DOHH2 (cell line): Measurements from ENCODE around the gene WDR27.

Source experiments
- H3F3A ChIP-seq: fragments of 200-600 bp; sonication (generic), shearing (Covaris generic); 2 replicates; pipeline ENCODE4 v1.6.0; 2016; ENCODE audit warnings: antibody characterized with exemption, mild to moderate bottlenecking; ENCODE audit not compliant: control insufficient read depth, insufficient read depth
- H3K27ac ChIP-seq: fragments of 200-600 bp; sonication (generic); 2 replicates; pipeline ENCODE4 v1.5.1; 2014; ENCODE audit warnings: low read depth, mild to moderate bottlenecking, low read length, moderate library complexity
- H3K27me3 ChIP-seq: fragments of 200-600 bp; sonication (generic); 2 replicates; pipeline ENCODE4 v1.6.1; 2014; ENCODE audit warnings: mild to moderate bottlenecking, low read length, mixed read lengths; ENCODE audit not compliant: control insufficient read depth
- H3K36me3 ChIP-seq: fragments of 200-600 bp; sonication (generic); 2 replicates; pipeline ENCODE4 v1.6.1; 2014; ENCODE audit warnings: mild to moderate bottlenecking, low read length, moderate library complexity, mixed read lengths; ENCODE audit not compliant: control insufficient read depth
- H3K4me1 ChIP-seq: fragments of 200-600 bp; sonication (generic); 2 replicates; pipeline ENCODE4 v1.6.1; 2014; ENCODE audit warnings: mild to moderate bottlenecking, low read length, mixed read lengths; ENCODE audit not compliant: control insufficient read depth
- H3K4me2 ChIP-seq: fragments of 200-600 bp; sonication (generic); 2 replicates; pipeline ENCODE4 v1.6.0; 2014; ENCODE audit warnings: mild to moderate bottlenecking, low read length, moderate library complexity
- H3K4me3 ChIP-seq: fragments of 200-600 bp; sonication (generic); 2 replicates; pipeline ENCODE4 v1.5.1; 2014; ENCODE audit warnings: mild to moderate bottlenecking, low read length, mixed read lengths
- H3K79me2 ChIP-seq: fragments of 200-600 bp; sonication (generic); 2 replicates; pipeline ENCODE4 v1.6.1; 2014; ENCODE audit warnings: mild to moderate bottlenecking, low read length, mixed read lengths; ENCODE audit not compliant: control insufficient read depth
- H3K9me2 ChIP-seq: fragments of 200-600 bp; sonication (generic); replicated peaks from 2 replicates; pipeline ENCODE4 v1.6.1; 2014; ENCODE audit warnings: mild to moderate bottlenecking, low read length, mixed read lengths; ENCODE audit not compliant: control insufficient read depth
- H3K9me3 ChIP-seq: fragments of 200-600 bp; sonication (generic); 2 replicates; pipeline ENCODE4 v1.6.1; 2014; ENCODE audit warnings: antibody characterized with exemption, low read length, mixed read lengths; ENCODE audit not compliant: control insufficient read depth, insufficient read depth
- H4K20me1 ChIP-seq: fragments of 200-600 bp; sonication (generic); 2 replicates; pipeline ENCODE4 v1.6.0; 2014; ENCODE audit warnings: low read depth, mild to moderate bottlenecking, antibody characterized with exemption, low read length, moderate library complexity; ENCODE audit not compliant: control insufficient read depth, insufficient read depth
- CTCF ChIP-seq: fragments of 200-600 bp; sonication (generic); IDR thresholded peaks from one replicate; pipeline ENCODE4 v1.5.1; 2014; ENCODE audit warnings: antibody characterized with exemption, mild to moderate bottlenecking, low read depth, low read length; ENCODE audit not compliant: poor library complexity, severe bottlenecking
- EZH2phosphoT487 ChIP-seq: fragments of 200-600 bp; sonication (generic); IDR thresholded peaks from 2 replicates; pipeline ENCODE4 v1.6.1; 2017; ENCODE audit warnings: borderline replicate concordance, mild to moderate bottlenecking, antibody characterized with exemption, low read length, moderate library complexity, mixed read lengths

Gene WDR27

GRCh38 chr6:169627736-169628607 lies 73.9 kb downstream of the WDR27 start:
- Histone ChIP-seq H4K20me1 (no peaks in the 10 kb centered on the region), H3K27me3 (no peaks in the 10 kb centered on the region), H3K36me3 (peaks cover 5% of the 10 kb centered on the region), H3K27ac (no peak overlapping the region), H3K4me2 (no peak overlapping the region), H3K9me3 (no peaks in the 10 kb centered on the region), H3K9me2 (no peaks in the 10 kb centered on the region), H3K4me3 (no peak overlapping the region), H3F3A (no peaks in the 10 kb centered on the region), H3K4me1 (no peaks in the 10 kb centered on the region), H3K79me2 (no peaks in the 10 kb centered on the region)
- TF ChIP-seq CTCF (no peak), EZH2phosphoT487 (no peak)

- Histone ChIP-seq H3K36me3 (peaks cover 5% of the 10 kb centered on the region), H3K4me1 (no peaks in the 10 kb centered on the region), H3K27ac (no peak overlapping the region), H4K20me1 (no peaks in the 10 kb centered on the region), H3K79me2 (no peaks in the 10 kb centered on the region), H3K27me3 (no peaks in the 10 kb centered on the region), H3K4me3 (no peak overlapping the region), H3K4me2 (no peak overlapping the region), H3K9me2 (no peaks in the 10 kb centered on the region), H3F3A (no peaks in the 10 kb centered on the region), H3K9me3 (peaks cover under 1% of the 10 kb centered on the region; the same call in 1 of the 2 replicates)
- TF ChIP-seq CTCF (no peak), EZH2phosphoT487 (no peak)
Observed at GRCh38 chr6:169626649-169627048, 75.2 kb downstream of the WDR27 start.

DNA sequence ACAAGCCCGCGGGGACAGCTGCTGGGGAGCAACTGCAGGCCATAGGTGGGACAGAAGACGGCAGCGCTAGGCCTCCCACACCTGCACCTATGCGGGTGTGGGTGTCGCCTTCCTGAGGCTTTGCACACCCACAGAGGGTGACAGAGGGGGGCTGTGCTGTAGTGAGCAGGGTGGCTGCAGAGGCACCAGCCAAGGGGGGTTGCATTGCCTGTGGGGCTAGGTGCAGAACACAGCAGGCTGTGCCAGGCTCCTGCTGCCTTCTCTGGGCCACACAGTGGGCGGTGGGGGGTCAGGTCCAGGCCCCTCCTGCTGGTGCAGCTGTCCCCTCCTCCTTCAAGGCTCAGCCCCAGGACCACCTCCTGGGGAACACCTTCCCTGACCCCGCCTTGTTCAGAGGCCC lies 75.7 kb downstream of the WDR27 start:
- H4K20me1 ChIP-seq, result no peaks in the 10 kb centered on the region
- no peak overlapping the region for H3K4me3 ChIP-seq
- H3K79me2 ChIP-seq, result no peaks in the 10 kb centered on the region
- peaks cover 5% of the 10 kb centered on the region for H3K36me3 ChIP-seq
- H3K27me3 ChIP-seq, result no peaks in the 10 kb centered on the region
- no peaks in the 10 kb centered on the region for H3K4me1 ChIP-seq
- H3K4me2 ChIP-seq, result no peak overlapping the region
- TF ChIP-seq CTCF (no peak), EZH2phosphoT487 (no peak)
- H3K9me2 ChIP-seq, result no peaks in the 10 kb centered on the region
- H3K27ac ChIP-seq, result no peak overlapping the region
- no peaks in the 10 kb centered on the region for H3F3A ChIP-seq
- H3K9me3 ChIP-seq, result peaks cover 5% of the 10 kb centered on the region; the same call in 1 of the 2 replicates
